Astrocyte of the spinal cord (primary cell): ENCODE measurements around the gene LRP1B.

Source experiments
- DNase-seq: peaks from one replicate; pipeline ENCODE4 v3.0.0; 2011; ENCODE audit warnings: low read depth, low spot score
- H3K4me3 ChIP-seq: 2 replicates; pipeline ENCODE4 v1.5.1; 2011; ENCODE audit warnings: low read depth, mild to moderate bottlenecking, low read length, moderate library complexity
- CTCF ChIP-seq: IDR thresholded peaks from 2 replicates; pipeline ENCODE4 v1.5.1; 2012; ENCODE audit warnings: low read depth, mild to moderate bottlenecking, low read length, inconsistent platforms
- in situ Hi-C: cut with HindIII; loops from 2 replicates; pipeline ENCODE4 v1.10.0; 2017; ENCODE audit warnings: low sequenced_read_pairs

The LRP1B gene

DNA sequence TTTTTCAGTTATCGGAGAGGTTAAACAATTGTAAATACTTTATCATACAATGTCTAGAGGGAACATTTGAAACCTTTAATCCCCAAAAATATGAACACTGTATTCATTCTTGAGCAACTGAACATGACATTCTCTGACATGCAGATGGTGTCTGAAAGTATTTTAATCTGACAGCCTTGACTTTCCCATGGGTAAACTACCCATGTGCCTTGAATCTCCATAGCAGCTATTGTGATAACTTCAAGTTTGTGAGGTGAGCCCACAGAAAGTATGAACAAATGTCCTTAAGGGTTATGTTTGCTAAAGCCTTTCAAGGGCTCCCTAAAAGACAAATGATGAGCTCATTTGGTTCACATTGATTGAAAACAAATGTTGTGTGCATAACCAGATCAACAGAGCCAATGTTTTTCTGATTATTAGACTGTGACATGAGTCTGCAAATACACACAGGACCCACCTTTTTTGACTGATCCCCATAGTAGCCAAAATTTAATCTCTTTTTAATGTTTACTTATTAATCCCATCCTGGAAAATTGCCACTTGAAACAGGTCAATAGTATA lies 1326.0 kb downstream of the LRP1B start:
- in situ Hi-C loops: no loop called here
- DNase-seq: no peak
- no peak for TF ChIP-seq CTCF
- H3K4me3 ChIP-seq: no peak overlapping the region

DNA sequence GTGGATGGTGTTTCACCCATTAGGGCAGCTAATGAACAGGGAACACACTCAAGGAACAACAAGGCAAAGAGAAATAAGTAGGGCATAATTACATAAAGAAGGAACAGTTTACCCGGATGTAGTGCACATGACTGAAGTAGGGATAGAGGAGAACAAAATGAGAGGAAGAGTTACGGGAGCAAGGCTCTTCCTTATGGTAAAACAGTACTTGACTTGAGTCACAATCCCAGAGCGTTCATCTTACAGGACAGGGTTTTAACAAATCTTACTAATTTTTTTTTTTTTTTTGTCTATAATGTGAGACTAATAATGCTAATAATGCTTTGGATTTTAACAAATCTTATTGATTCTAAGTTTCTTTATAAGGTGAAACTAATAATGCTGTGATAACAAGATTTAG lies 1329.5 kb downstream of the LRP1B start:
- no peak for TF ChIP-seq CTCF
- H3K4me3 ChIP-seq: no peak overlapping the region
- DNase-seq: no peak
- in situ Hi-C loops: no loop called here

- no peak for DNase-seq
- H3K4me3 ChIP-seq: no peak overlapping the region
Measured at GRCh38 chr2:140797718-140798117, 1333.1 kb downstream of the LRP1B start.

GRCh38 chr2:140791802-140792201 lies 1339.0 kb downstream of the LRP1B start:
- no peak for TF ChIP-seq CTCF
- DNase-seq: no peak
- in situ Hi-C loops: no loop called here
- no peak overlapping the region for H3K4me3 ChIP-seq

More at GRCh38 chr2:140797718-140798117, 1333.1 kb downstream of the LRP1B start:
- TF ChIP-seq CTCF: no peak
- in situ Hi-C loops: no loop called here

DNA sequence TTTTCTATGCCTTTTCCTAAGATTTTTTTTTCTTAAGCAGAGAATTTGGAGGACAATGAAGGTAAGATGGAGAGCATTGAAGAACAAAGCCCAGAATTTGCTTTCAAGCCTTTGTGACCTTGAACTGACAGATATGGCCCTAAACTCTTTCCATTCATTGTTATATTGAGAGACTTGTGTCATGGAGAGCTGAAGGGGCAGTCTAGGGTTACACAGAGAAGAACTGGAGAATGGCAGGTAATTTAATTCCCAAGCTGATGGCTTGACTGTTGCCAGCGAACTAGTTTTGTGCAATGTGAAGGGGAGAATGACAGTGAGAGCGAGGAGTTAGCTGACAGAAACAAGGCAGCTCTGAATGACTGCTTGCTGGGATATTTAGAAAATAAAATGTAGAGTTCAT lies 1344.2 kb downstream of the LRP1B start:
- in situ Hi-C loops: no loop called here

DNA sequence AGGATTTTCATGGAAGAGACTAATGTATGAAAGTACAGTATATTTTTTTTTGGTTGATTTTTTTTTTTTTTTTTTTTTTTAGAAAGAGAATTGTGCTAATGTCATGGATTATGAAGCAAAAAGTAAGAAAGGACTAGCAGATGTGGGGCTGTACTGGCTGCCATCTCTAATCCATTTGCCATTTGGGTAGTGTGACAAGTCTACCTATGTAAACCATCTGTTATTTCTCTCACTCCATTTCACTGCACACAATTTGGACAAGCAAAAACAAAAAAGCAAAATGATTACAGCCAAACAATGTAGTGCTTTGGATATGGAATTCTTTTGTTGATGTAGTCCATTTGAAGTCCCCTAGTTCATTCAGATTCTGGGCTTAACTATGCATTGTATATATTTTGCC lies 1355.4 kb downstream of the LRP1B start:
- no peak for DNase-seq
- in situ Hi-C loops: no loop called here
- no peak for TF ChIP-seq CTCF
- no peak overlapping the region for H3K4me3 ChIP-seq

More for the DNA sequence above, 1344.2 kb downstream of the LRP1B start:
- no peak for DNase-seq
- TF ChIP-seq CTCF: no peak
- H3K4me3 ChIP-seq: no peak overlapping the region

- in situ Hi-C loops: no loop called here
- DNase-seq: no peak
Measured at GRCh38 chr2:140770645-140771044, 1360.2 kb downstream of the LRP1B start.

More at GRCh38 chr2:140770645-140771044, 1360.2 kb downstream of the LRP1B start:
- H3K4me3 ChIP-seq: no peak overlapping the region
- no peak for TF ChIP-seq CTCF
